HCEC 1CT (cell line): ENCODE data around the gene PTPRN2.
"Not testable (repeated sequence)": the region's sequence is repeated elsewhere in the genome, so short reads cannot be mapped to it uniquely, and the experiment has no call there.

Source experiments
- DNase-seq: peaks from one replicate; pipeline ENCODE4 v3.0.0-alpha.2; 2017

The PTPRN2 gene

GRCh38 chr7:157671358-157672255, 916.0 kb downstream of the PTPRN2 start:
- no peak for DNase-seq

GRCh38 chr7:157670490-157671357, 916.9 kb downstream of the PTPRN2 start:
- no peak for DNase-seq

- DNase-seq, result no peak
Measured at GRCh38 chr7:157669768-157670351, 917.8 kb downstream of the PTPRN2 start.

GRCh38 chr7:157668884-157669767, 918.5 kb downstream of the PTPRN2 start:
- no peak for DNase-seq

- no peak for DNase-seq
Measured at GRCh38 chr7:157668221-157668883, 919.3 kb downstream of the PTPRN2 start.

- no peak for DNase-seq
Measured at GRCh38 chr7:157667731-157668130, 919.9 kb downstream of the PTPRN2 start.

- DNase-seq, result no peak
Measured at GRCh38 chr7:157667261-157667660, 920.4 kb downstream of the PTPRN2 start.

GRCh38 chr7:157666530-157667040, 921.0 kb downstream of the PTPRN2 start:
- DNase-seq, result no peak

- not testable (repeated sequence) for DNase-seq
Measured at GRCh38 chr7:157665634-157665988, 922.0 kb downstream of the PTPRN2 start.

- no peak for DNase-seq
Measured at GRCh38 chr7:157664871-157665633, 922.6 kb downstream of the PTPRN2 start.

- DNase-seq, result no peak
Measured at GRCh38 chr7:157664034-157664433, 923.6 kb downstream of the PTPRN2 start.

GRCh38 chr7:157662981-157663716, 924.5 kb downstream of the PTPRN2 start:
- no peak for DNase-seq

GRCh38 chr7:157662110-157662791, 925.4 kb downstream of the PTPRN2 start:
- DNase-seq, result no peak

GRCh38 chr7:157661611-157661975, 926.0 kb downstream of the PTPRN2 start:
- DNase-seq, result no peak

- no peak for DNase-seq
Measured at GRCh38 chr7:157660971-157661610, 926.5 kb downstream of the PTPRN2 start.

- DNase-seq, result no peak
Measured at GRCh38 chr7:157658851-157659412, 928.7 kb downstream of the PTPRN2 start.

- no peak for DNase-seq
Measured at GRCh38 chr7:157657741-157658740, 929.6 kb downstream of the PTPRN2 start.
